Measurements from ENCODE around the gene CCR8. TPM values are rescaled to one million over a fixed set of nuclear protein-coding genes. Genes with fewer than 3 reads are reported as not detected.
"Not testable (repeated sequence)": the region's sequence is repeated elsewhere in the genome, so short reads cannot be mapped to it uniquely, and the experiment has no call there.

CCR8 gene
- total RNA-seq, 2 donors from 2014 or later = not detected

DNA sequence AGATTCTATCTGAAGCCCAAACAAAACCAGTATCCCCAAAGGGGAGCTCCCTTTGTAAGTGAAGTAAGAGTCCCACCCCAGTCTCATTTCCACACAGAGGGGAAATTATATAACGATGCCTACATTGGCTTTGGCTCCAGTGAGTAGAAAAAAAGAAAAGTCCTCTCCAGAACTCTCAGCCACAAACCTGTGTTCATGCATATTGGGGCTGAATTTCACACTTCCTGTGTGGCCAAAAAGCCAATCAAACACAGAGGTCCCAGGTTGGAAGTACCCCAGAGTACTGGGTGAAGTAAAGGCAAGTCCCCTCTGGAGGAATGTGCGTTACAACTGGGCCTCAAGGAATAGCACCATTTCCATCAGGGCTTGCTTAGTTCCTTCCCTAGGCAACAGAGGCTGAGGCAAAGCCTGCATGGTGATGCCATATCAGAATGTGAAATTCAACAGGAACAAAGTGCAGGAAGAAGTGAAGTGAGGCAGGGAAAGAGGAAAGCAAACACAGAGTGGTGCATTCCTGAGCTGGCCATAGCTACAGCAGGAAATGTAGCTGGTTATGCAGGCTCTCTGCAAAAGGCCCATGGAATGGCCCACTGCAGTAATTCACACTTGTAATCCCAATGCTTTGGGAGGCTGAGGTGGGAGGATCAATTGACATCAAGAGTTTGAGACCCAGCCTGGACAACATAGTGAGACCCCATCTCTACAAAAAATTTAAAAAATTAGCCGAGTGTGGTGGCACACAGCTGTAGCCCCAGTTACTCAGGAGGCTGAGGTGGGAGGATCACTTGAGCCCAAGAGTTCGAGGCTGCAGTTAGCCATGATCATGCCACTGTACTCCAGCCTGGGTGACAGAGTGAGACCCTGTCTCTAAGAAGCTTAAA, 33.1 kb upstream of the CCR8 start:
- DNase-seq (no peak), ATAC-seq (no peak)
- intact Hi-C loops (cut with DNase I, micrococcal nuclease) = no loop called here

DNA sequence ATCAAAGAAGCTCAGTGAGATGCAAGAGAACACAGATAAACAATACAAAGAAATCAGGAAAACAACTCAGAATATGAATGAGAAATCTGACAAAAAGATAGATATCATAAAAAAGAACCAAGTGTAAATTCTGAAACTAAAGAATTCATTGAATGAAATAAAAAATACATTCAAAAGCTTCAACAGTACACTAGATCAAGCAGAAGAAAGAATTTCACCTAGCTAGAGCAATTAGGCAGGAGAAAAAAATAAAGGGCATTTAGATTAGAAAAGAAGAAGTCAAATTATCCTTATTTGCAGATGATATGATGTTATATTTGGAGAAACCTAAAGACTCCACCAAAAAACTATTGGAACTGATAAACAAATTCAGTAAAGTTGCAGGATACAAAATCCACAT, 30.2 kb upstream of the CCR8 start:
- ATAC-seq = no peak
- no peak for DNase-seq
- intact Hi-C loops (cut with DNase I, micrococcal nuclease) = no loop called here

DNA sequence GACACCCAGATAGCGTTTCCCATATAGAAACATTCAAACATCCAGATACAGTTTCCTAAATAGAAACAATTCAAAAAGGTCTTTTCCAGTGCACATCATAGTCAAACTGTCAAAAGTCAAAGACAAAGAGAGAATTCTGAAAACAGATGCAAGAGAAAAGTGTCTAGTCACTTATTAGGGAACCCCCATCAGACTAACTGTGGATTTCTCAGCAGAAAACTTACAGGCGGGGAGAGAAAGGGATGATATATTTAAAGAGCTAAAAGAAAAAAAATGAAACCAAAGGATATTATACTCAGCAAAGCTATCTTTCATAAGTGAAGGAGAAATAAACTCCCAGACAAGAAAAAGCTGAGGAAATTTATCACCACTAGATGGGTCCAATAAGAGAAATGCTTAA, 27.3 kb upstream of the CCR8 start:
- intact Hi-C loops (cut with DNase I, micrococcal nuclease) = no loop called here

DNA sequence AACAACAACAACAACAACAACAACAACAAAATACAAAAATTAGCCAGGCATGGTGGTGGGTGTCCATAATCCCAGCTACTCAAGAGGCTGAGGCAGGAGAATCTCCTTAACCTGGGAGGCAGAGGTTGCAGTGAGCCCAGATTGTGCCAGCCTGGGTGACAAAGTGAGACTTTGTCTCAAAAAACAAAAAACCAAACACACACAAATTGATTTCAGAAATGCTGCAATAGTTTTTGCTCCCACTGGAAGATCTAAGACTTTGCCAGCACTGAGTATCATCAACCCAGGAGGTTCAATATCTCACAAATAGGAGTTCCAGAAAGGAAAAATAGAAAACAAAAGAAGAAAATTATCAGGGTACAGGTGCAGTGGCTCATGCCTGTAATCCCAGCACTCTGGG, 16.2 kb upstream of the CCR8 start:
- ATAC-seq (no peak), DNase-seq (no peak)
- intact Hi-C loops (cut with DNase I, micrococcal nuclease) = no loop called here

More for the DNA sequence above, 27.3 kb upstream of the CCR8 start:
- no peak for ATAC-seq
- DNase-seq = no peak

DNA sequence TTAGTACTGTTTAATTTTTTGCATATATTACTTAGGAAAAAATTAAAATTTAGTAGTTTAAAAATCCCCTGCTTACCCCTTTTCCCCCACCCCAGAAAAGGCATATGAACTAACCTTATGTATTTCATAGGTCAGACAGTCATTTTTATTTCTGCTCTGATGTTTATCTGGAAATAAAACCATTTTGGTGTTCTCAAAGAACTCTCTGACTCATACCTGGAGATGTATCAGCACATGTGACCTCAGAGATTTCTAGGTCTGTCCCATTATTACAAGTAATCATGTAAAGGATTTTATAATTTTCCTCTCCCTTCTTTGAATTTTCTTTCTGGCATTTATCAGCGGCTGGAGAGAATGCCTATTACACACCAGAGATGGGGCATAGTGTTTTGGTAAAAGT, 14.1 kb upstream of the CCR8 start:
- ATAC-seq (no peak), DNase-seq (no peak)
- intact Hi-C loops (cut with DNase I, micrococcal nuclease) = no loop called here

GRCh38 chr3:39317571-39318169, 11.8 kb upstream of the CCR8 start:
- DNase-seq (peak in 1 of 2 donors; percentile 50), ATAC-seq (peak; percentile 91)
- intact Hi-C loops (cut with DNase I, micrococcal nuclease) = no loop called here

- DNase-seq (peak in 1 of 2 donors; percentile 36), ATAC-seq (peak; percentile 91)
- intact Hi-C loops (cut with DNase I, micrococcal nuclease) = no loop called here
These were observed 11.2 kb upstream of the CCR8 start for GRCh38 chr3:39318301-39318700.

GRCh38 chr3:39319249-39319648, 10.3 kb upstream of the CCR8 start:
- ATAC-seq (no peak), DNase-seq (no peak)
- intact Hi-C loops (cut with DNase I, micrococcal nuclease) = no loop called here

DNA sequence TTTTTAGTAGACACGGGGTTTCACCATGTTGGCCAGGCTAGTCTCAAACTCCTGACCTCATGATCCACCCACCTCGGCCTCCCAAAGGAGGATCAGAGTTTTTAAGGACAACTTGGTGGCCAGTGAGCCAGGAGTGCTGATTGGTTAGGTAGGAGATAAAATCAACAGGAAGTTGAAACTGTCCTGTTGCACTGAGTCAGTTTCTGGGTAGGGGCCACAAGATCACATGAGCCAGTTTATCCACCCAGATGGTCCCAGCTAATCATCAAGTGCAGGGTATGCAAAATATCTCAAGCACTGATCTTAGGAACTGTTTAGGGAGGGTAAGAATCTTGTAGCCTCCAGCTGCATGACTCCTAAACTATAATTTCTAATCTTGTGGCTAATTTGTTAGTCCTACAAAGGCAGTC, 7.9 kb upstream of the CCR8 start:
- DNase-seq; intact Hi-C loops (cut with DNase I, micrococcal nuclease); ATAC-seq: not testable (repeated sequence)

- ATAC-seq; intact Hi-C loops (cut with DNase I, micrococcal nuclease); DNase-seq: not testable (repeated sequence)
These were observed 7.2 kb upstream of the CCR8 start for GRCh38 chr3:39322209-39322715.

- ATAC-seq (no peak), DNase-seq (no peak)
- intact Hi-C loops (cut with DNase I, micrococcal nuclease) = no loop called here
These were observed 6.6 kb upstream of the CCR8 start for GRCh38 chr3:39322936-39323335.

- intact Hi-C loops (cut with DNase I, micrococcal nuclease) = no loop called here
- DNase-seq (no peak), ATAC-seq (no peak)
These were observed 6.0 kb upstream of the CCR8 start for GRCh38 chr3:39323494-39323893.

GRCh38 chr3:39325236-39325635, 4.3 kb upstream of the CCR8 start:
- no peak for ATAC-seq
- no peak for DNase-seq
- intact Hi-C loops (cut with DNase I, micrococcal nuclease) = no loop called here

DNA sequence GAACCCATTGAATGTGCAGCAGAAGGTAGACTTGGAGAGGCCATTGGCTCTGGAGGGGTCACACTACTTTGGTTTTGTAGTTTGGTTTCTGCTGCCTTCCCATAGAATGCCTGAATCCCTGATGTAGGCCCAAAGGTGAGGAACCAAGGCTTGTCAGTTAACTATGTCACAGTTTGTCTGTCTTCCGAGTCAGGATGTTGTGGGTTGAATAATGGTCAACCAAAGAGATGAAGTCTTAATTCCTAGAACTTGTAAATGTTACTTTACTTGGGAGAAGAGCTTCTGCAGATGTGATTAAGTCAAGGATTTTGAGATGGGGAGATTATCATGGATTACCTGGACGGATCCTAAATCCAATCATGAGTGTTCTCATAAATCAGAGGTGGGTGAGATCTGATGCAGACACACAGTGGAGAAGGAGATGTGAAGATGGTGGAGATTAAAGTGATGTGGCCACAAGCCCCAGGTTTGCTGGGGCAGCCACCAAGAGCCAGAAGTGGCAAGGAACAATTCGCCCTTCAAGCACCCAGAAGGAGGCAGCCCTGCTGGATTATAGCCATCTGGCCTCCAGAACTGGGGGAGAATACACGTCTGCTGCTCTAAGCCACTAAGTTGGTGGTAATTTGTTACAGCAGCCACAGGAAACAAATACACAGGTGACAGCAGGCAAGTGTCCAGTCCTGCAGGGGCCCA, 2.3 kb upstream of the CCR8 start:
- intact Hi-C loops (cut with DNase I, micrococcal nuclease) = no loop called here
- DNase-seq = no peak
- ATAC-seq = no peak

- DNase-seq (no peak), ATAC-seq (no peak)
- intact Hi-C loops (cut with DNase I, micrococcal nuclease) = no loop called here
These were observed 1.7 kb upstream of the CCR8 start for GRCh38 chr3:39327746-39328349.

DNA sequence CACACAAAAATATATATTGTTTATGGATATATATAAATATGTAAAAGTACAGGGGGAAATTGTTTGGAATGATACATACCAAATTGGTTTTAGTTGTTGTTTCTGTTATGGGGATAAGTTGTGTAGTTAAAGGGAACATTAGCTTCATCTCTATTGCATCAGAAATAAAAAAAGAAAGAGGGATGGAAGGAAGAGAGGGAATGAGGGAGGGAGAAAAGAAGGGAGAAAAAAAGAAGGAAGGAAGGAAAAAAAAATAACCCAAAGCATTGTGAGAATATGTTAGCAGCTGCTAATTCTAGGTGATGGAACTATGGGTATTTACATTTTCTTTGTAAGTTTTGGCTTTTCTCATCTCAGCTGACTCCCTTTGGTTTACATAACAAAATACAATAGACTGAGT, 1.3 kb downstream of the CCR8 start:
- intact Hi-C loops (cut with DNase I, micrococcal nuclease) = no loop called here
- DNase-seq = no peak
- no peak for ATAC-seq

- intact Hi-C loops (cut with DNase I, micrococcal nuclease) = no loop called here
- DNase-seq (no peak), ATAC-seq (no peak)
These were observed 3.0 kb downstream of the CCR8 start for GRCh38 chr3:39332525-39332924.

GRCh38 chr3:39333607-39334006, 4.1 kb downstream of the CCR8 start:
- no peak for ATAC-seq
- DNase-seq = no peak
- intact Hi-C loops (cut with DNase I, micrococcal nuclease) = no loop called here

DNA sequence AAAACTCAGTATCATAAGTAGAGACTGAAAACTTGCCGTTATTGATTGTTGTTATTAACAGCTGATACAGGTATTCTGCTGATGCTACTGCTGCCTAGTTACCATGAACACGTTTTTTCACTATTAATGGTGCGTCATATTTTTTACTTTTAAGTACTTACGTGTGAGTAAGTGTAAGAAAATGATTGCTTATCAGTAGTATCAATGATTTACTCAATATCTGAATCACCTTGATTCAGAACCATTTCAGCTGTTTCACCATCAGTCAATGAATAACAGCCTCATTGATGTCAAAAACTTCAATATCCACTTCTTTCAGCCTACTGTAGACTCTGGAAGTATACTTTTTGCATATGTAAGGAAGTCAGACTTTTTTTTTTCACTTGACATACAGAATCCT, 4.7 kb downstream of the CCR8 start:
- DNase-seq = no peak
- ATAC-seq = no peak

More for the DNA sequence above, 4.7 kb downstream of the CCR8 start:
- intact Hi-C loops (cut with DNase I, micrococcal nuclease) = no loop called here

Measured in left colon (tissue), 2 donors.